Natural killer cell (primary cell): ENCODE measurements around the gene GSS. TPM values are rescaled to one million over a fixed set of nuclear protein-coding genes. Genes with fewer than 3 reads are reported as not detected.
A peak's percentile ranks its signal among the peaks of the same experiment; 100 is the strongest.

ENCODE experiments used
- ATAC-seq, 3 donors: fragments of 150-1000 bp in 2 of 3; fragments of 200-7000 bp in 1 of 3; cut with Tn5 transposase; 1 replicate in 1 of 3; 2 replicates in 2 of 3; pipeline ENCODE4 v1.10.0; 2021; ENCODE audit warnings: mild to moderate bottlenecking in 2 of 3, moderate library complexity in 2 of 3
- DNase-seq, 2 donors: peaks; one replicate each; pipeline versions ENCODE4 v3.0.0 to v3.0.0-alpha.2; 2013 to 2021; ENCODE audit warnings: mixed read lengths in 1 of 2
- H3K27ac ChIP-seq: one replicate; pipeline ENCODE4 v1.5.1; 2013; ENCODE audit warnings: mild to moderate bottlenecking, low read length
- H3K27me3 ChIP-seq: one replicate; pipeline ENCODE4 v1.6.1; 2013; ENCODE audit warnings: low read length; ENCODE audit not compliant: control insufficient read depth, insufficient read depth
- H3K36me3 ChIP-seq: one replicate; pipeline ENCODE4 v1.6.1; 2013; ENCODE audit warnings: low read length; ENCODE audit not compliant: control insufficient read depth, insufficient read depth
- H3K4me1 ChIP-seq: one replicate; pipeline ENCODE4 v1.6.1; 2013; ENCODE audit warnings: low read length; ENCODE audit not compliant: control insufficient read depth, insufficient read depth
- H3K4me3 ChIP-seq: one replicate; pipeline ENCODE4 v1.5.1; 2013; ENCODE audit warnings: low read length
- H3K9me3 ChIP-seq: one replicate; pipeline ENCODE4 v1.6.1; 2013; ENCODE audit warnings: low read length; ENCODE audit not compliant: control insufficient read depth, insufficient read depth
- H3K27ac Mint-ChIP-seq, 2 donors: one replicate each; pipeline ENCODE4 v1.8.0; 2022; ENCODE audit warnings: mild to moderate bottlenecking in 2 of 2, mixed read lengths in 2 of 2, moderate library complexity in 1 of 2
- H3K27me3 Mint-ChIP-seq, 2 donors: one replicate each; pipeline ENCODE4 v1.8.0; 2022; ENCODE audit warnings: low read depth in 2 of 2, mixed read lengths in 2 of 2
- H3K36me3 Mint-ChIP-seq: one replicate; pipeline ENCODE4 v1.8.0; 2022; ENCODE audit warnings: mixed read lengths
- H3K4me1 Mint-ChIP-seq, 2 donors: one replicate each; pipeline ENCODE4 v1.8.0; 2022; ENCODE audit warnings: mixed read lengths in 2 of 2
- H3K4me3 Mint-ChIP-seq: one replicate; pipeline ENCODE4 v1.8.0; 2022; ENCODE audit warnings: mild to moderate bottlenecking, moderate library complexity, mixed read lengths
- H3K9me3 Mint-ChIP-seq, 2 donors: one replicate each; pipeline ENCODE4 v1.8.0; 2022; ENCODE audit warnings: mixed read lengths in 2 of 2
- CTCF ChIP-seq: fragments of 200-600 bp; IDR thresholded peaks from one replicate; pipeline ENCODE4 v1.8.0; 2022; ENCODE audit warnings: antibody characterized with exemption
- WGBS: methylation state at CpG from one replicate; pipeline ENCODE4 v1.1.7; 2013; ENCODE audit warnings: missing lambda C conversion rate; ENCODE audit not compliant: insufficient coverage; 5-methylcytosine and 5-hydroxymethylcytosine counted together
- intact Hi-C: fragments of 100-400 bp; cut with micrococcal nuclease; formaldehyde crosslinking; loops from one replicate; pipeline ENCODE4 v1.14.2; 2022
- total RNA-seq, 4 donors: library from RNA; stranded (reverse); fragments of 120-200 nt in 1 of 4; gene quantifications; one replicate each; pipeline versions ENCODE4 v1.2.3 to v1.2.4, GENCODE V29; 2013 to 2022

GSS gene
- total RNA-seq, 3 donors from 2014 or later (not counting 1 experiment from before 2014, with no cell fraction given): 27.4 to 35.4 (median 30.3) TPM

GRCh38 chr20:35003211-35004031 is 47.8 kb upstream of the GSS start:
- no peak overlapping the region for H3K27ac ChIP-seq
- H3K27me3 ChIP-seq: no peaks in the 10 kb centered on the region
- Mint-ChIP-seq H3K4me3 (no peak overlapping the region), H3K36me3 (peaks cover under 1% of the 10 kb centered on the region), H3K4me1 (peaks cover under 1 to 5% of the 10 kb centered on the region in 2 donors), H3K9me3 (no peaks in the 10 kb centered on the region), H3K27me3 (no peaks in the 10 kb centered on the region), H3K27ac (no peak overlapping the region)
- intact Hi-C loops: no loop called here
- no peak overlapping the region for H3K4me3 ChIP-seq
- no peaks in the 10 kb centered on the region for H3K9me3 ChIP-seq
- 96% methylated on average over 24 of the region's 25 CpGs for WGBS
- DNase-seq (no peak), ATAC-seq (no peak)
- H3K4me1 ChIP-seq: no peaks in the 10 kb centered on the region
- H3K36me3 ChIP-seq: peaks cover 79% of the 10 kb centered on the region
- no peak for TF ChIP-seq CTCF

- Mint-ChIP-seq H3K36me3 (no peaks in the 10 kb centered on the region), H3K9me3 (no peaks in the 10 kb centered on the region), H3K4me3 (no peak overlapping the region), H3K27me3 (no peaks in the 10 kb centered on the region), H3K27ac (no peak overlapping the region), H3K4me1 (peaks cover 8 to 10% of the 10 kb centered on the region in 2 donors)
- Histone ChIP-seq H3K27me3 (no peaks in the 10 kb centered on the region), H3K27ac (no peak overlapping the region), H3K36me3 (peaks cover 76% of the 10 kb centered on the region), H3K4me3 (no peak overlapping the region), H3K4me1 (no peaks in the 10 kb centered on the region), H3K9me3 (no peaks in the 10 kb centered on the region)
- 88% methylated on average over 10 of the region's 10 CpGs for WGBS
- ATAC-seq: no peak
- no peak for DNase-seq
- intact Hi-C loops: no loop called here
- no peak for TF ChIP-seq CTCF
These were observed 47.0 kb upstream of the GSS start for GRCh38 chr20:35002426-35003210.

- no peaks in the 10 kb centered on the region for H3K27me3 Mint-ChIP-seq
- H3K36me3 Mint-ChIP-seq: no peaks in the 10 kb centered on the region
- intact Hi-C loops: no loop called here
These were observed 46.2 kb upstream of the GSS start for GRCh38 chr20:35001596-35002362.

More at GRCh38 chr20:35001596-35002362, 46.2 kb upstream of the GSS start:
- Histone ChIP-seq H3K9me3 (no peaks in the 10 kb centered on the region), H3K36me3 (peaks cover 68% of the 10 kb centered on the region), H3K27ac (no peak overlapping the region), H3K4me3 (no peak overlapping the region), H3K4me1 (no peaks in the 10 kb centered on the region), H3K27me3 (no peaks in the 10 kb centered on the region)
- no peak for TF ChIP-seq CTCF
- Mint-ChIP-seq H3K27ac (no peak overlapping the region), H3K4me1 (peaks cover 9 to 10% of the 10 kb centered on the region in 2 donors), H3K4me3 (no peak overlapping the region), H3K9me3 (no peaks in the 10 kb centered on the region)
- 96% methylated on average over 15 of the region's 15 CpGs for WGBS
- DNase-seq: peak in 1 of 2 donors; percentile 24
- ATAC-seq: no peak
